PFSK-1 (cell line): Measurements from ENCODE around the gene HPN.

Source experiments
- FOXP2 ChIP-seq: optimal IDR thresholded peaks from 2 replicates; pipeline ENCODE3; 2011; ENCODE audit warnings: borderline replicate concordance, control low read depth, inconsistent platforms; ENCODE audit not compliant: insufficient read depth; ENCODE audit errors: extremely low read length, extremely low read depth
- POLR2AphosphoS5 ChIP-seq: IDR thresholded peaks from 2 replicates; pipeline ENCODE4 v1.6.1; 2012; ENCODE audit warnings: low read depth, mild to moderate bottlenecking, control low read depth, low read length, moderate library complexity
- SIN3A ChIP-seq: IDR thresholded peaks from 2 replicates; pipeline ENCODE4 v1.6.1; 2012; ENCODE audit warnings: mild to moderate bottlenecking, low read length, moderate library complexity, borderline replicate concordance; ENCODE audit not compliant: insufficient read depth
- TAF1 ChIP-seq: IDR thresholded peaks from 2 replicates; pipeline ENCODE4 v1.6.1; 2012; ENCODE audit warnings: low read length, control low read depth, borderline replicate concordance; ENCODE audit not compliant: insufficient read depth
- TF ChIP-seq, protein P1 (sequence below), 2 experiments: IDR thresholded peaks; 2 replicates each; pipeline versions ENCODE4 v1.6.1 to v1.8.0; 2011 to 2012; ENCODE audit warnings: low read depth in 2 of 2, low read length in 2 of 2, control low read depth in 1 of 2, inconsistent platforms in 1 of 2, mild to moderate bottlenecking in 1 of 2, moderate library complexity in 1 of 2; ENCODE audit not compliant: insufficient read depth in 1 of 2

The HPN gene

GRCh38 chr19:35059006-35059798 is 17.7 kb downstream of the HPN start:
- TF ChIP-seq POLR2AphosphoS5 (no peak), TAF1 (no peak)
- TF ChIP-seq, protein P1, sequence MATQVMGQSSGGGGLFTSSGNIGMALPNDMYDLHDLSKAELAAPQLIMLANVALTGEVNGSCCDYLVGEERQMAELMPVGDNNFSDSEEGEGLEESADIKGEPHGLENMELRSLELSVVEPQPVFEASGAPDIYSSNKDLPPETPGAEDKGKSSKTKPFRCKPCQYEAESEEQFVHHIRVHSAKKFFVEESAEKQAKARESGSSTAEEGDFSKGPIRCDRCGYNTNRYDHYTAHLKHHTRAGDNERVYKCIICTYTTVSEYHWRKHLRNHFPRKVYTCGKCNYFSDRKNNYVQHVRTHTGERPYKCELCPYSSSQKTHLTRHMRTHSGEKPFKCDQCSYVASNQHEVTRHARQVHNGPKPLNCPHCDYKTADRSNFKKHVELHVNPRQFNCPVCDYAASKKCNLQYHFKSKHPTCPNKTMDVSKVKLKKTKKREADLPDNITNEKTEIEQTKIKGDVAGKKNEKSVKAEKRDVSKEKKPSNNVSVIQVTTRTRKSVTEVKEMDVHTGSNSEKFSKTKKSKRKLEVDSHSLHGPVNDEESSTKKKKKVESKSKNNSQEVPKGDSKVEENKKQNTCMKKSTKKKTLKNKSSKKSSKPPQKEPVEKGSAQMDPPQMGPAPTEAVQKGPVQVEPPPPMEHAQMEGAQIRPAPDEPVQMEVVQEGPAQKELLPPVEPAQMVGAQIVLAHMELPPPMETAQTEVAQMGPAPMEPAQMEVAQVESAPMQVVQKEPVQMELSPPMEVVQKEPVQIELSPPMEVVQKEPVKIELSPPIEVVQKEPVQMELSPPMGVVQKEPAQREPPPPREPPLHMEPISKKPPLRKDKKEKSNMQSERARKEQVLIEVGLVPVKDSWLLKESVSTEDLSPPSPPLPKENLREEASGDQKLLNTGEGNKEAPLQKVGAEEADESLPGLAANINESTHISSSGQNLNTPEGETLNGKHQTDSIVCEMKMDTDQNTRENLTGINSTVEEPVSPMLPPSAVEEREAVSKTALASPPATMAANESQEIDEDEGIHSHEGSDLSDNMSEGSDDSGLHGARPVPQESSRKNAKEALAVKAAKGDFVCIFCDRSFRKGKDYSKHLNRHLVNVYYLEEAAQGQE (IDR thresholded peaks at IDR 0.05; ENCODE audit: insufficient read depth in 1 of 2, low read depth in 2 of 2, low read length in 2 of 2) = no peak

DNA sequence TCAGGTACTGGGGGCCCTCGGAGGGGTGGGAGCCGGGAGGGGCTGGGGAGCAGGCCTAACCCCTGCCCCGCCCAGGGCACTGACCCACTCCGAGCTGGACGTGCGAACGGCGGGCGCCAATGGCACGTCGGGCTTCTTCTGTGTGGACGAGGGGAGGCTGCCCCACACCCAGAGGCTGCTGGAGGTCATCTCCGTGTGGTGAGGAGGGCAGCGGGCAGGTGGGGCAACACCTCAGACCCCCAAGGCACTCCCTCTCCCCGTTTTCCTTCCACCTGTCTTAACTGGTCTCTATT is 18.2 kb downstream of the HPN start:
- no peak for TF ChIP-seq POLR2AphosphoS5

DNA sequence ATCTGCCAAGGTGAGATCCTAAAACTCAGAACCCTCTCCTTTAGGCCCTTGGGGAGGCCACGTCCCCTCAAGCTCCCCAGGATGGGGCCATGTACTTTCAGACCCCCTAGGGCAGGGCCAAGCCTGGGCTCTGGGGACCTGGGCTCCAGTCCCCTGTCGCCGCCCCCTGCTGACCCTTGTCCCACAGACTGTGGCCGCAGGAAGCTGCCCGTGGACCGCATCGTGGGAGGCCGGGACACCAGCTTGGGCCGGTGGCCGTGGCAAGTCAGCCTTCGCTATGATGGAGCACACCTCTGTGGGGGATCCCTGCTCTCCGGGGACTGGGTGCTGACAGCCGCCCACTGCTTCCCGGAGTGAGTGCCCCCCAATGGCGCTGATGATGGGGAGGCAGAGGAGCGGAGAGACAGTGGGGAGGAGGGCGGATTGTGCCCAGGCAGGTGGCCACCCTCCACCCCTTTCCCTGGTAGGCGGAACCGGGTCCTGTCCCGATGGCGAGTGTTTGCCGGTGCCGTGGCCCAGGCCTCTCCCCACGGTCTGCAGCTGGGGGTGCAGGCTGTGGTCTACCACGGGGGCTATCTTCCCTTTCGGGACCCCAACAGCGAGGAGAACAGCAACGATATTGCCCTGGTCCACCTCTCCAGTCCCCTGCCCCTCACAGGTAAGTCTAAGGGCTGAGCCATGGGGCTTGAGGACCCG is 18.8 kb downstream of the HPN start:
- TF ChIP-seq POLR2AphosphoS5 (no peak), FOXP2 (no peak), TAF1 (no peak), SIN3A (no peak)
- TF ChIP-seq, protein P1 (IDR thresholded peaks at IDR 0.05; ENCODE audit: insufficient read depth in 1 of 2, low read depth in 2 of 2, low read length in 2 of 2) = no peak

GRCh38 chr19:35061583-35062373 is 20.3 kb downstream of the HPN start:
- TF ChIP-seq SIN3A = no peak
- TF ChIP-seq POLR2AphosphoS5 = no peak
- no peak for TF ChIP-seq FOXP2
- TF ChIP-seq, protein P1 (IDR thresholded peaks at IDR 0.05; ENCODE audit: insufficient read depth in 1 of 2, low read depth in 2 of 2, low read length in 2 of 2) = no peak
- no peak for TF ChIP-seq TAF1

DNA sequence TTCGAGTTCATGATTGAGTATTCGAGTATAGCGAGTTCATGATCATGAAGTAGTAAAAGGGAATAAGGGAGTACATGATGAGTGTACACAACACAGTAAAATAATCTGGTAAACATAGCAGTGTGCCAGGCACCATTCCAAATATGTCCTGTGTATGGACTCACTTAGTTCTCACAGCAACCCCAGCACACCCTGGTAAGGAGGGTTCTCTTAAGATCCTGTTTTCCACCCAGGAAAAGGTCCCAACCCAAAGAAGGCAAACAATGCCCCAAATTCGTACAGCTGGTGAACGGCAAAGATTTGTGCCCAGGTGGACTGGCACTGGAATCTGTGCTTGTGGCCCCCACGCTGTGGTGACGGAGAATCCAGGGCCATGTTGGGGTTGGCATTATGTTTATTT is 21.4 kb downstream of the HPN start:
- TF ChIP-seq TAF1 (no peak), FOXP2 (no peak), SIN3A (no peak), POLR2AphosphoS5 (no peak)
- TF ChIP-seq, protein P1 (IDR thresholded peaks at IDR 0.05; ENCODE audit: insufficient read depth in 1 of 2, low read depth in 2 of 2, low read length in 2 of 2) = no peak
